Colonic mucosa (tissue), 4 donors: ENCODE measurements around the gene XRRA1. TPM values are rescaled to one million over a fixed set of nuclear protein-coding genes. Genes with fewer than 3 reads are reported as not detected.

Experiments
- DNase-seq: peaks from one replicate; pipeline ENCODE4 v3.0.0-alpha.2; 2020
- H3K27ac ChIP-seq: fragments of 200-600 bp; one replicate; pipeline ENCODE4 v1.8.0; 2021
- H3K27me3 ChIP-seq: fragments of 200-600 bp; one replicate; pipeline ENCODE4 v1.8.0; 2021
- H3K36me3 ChIP-seq: fragments of 200-600 bp; one replicate; pipeline ENCODE4 v1.8.0; 2021
- H3K4me1 ChIP-seq: fragments of 200-600 bp; one replicate; pipeline ENCODE4 v1.8.0; 2021; ENCODE audit warnings: mild to moderate bottlenecking
- H3K4me3 ChIP-seq: fragments of 200-600 bp; one replicate; pipeline ENCODE4 v1.8.0; 2021
- H3K9ac ChIP-seq, 2 donors: one replicate each; pipeline ENCODE4 v1.7.0; 2013; ENCODE audit warnings: control low read depth in 2 of 2, low read depth in 2 of 2, low read length in 2 of 2
- H3K9me3 ChIP-seq: fragments of 200-600 bp; one replicate; pipeline ENCODE4 v1.8.0; 2021
- CTCF ChIP-seq: fragments of 200-600 bp; IDR thresholded peaks from one replicate; pipeline ENCODE4 v1.8.0; 2022; ENCODE audit warnings: antibody characterized with exemption, mild to moderate bottlenecking
- intact Hi-C: fragments of 100-400 bp; cut with DNase I; formaldehyde crosslinking; loops from one replicate; pipeline ENCODE4 v1.14.1; 2022
- total RNA-seq, 2 donors: library from RNA; stranded (reverse); fragmentation: NEBNext Ultra II Directional in 1 of 2; extraction: Animal tissue kit (Norgen Biotek cat#: 25700) in 1 of 2; gene quantifications; one replicate each; pipeline ENCODE4 v1.2.1, GENCODE V29; 2021
- donor health status: healthy.
- donor health status: DM: no; HTN: no; CAD: no.
- donor health status: DM: no; HTN: no; CAD: no.

The XRRA1 gene
- total RNA-seq, 2 donors from 2014 or later = 5.1 to 6.6 TPM

GRCh38 chr11:74950374-74950969, 1.6 kb upstream of the XRRA1 start:
- H3K4me3 ChIP-seq = peak overlapping the region; percentile 61
- intact Hi-C loops = no loop called here
- no peaks in the 10 kb centered on the region for H3K9me3 ChIP-seq
- H3K27me3 ChIP-seq = no peaks in the 10 kb centered on the region
- TF ChIP-seq CTCF = no peak
- H3K36me3 ChIP-seq = no peaks in the 10 kb centered on the region
- no peaks in the 10 kb centered on the region for H3K4me1 ChIP-seq
- H3K27ac ChIP-seq = no peak overlapping the region
- H3K9ac ChIP-seq = peak overlapping the region in 1 of 2 donors; percentile 96
- no peak for DNase-seq

GRCh38 chr11:74949753-74950137, 854 bp upstream of the XRRA1 start:
- Histone ChIP-seq H3K4me3 (peak overlapping the region; percentile 61), H3K4me1 (no peaks in the 10 kb centered on the region), H3K27me3 (no peaks in the 10 kb centered on the region), H3K36me3 (no peaks in the 10 kb centered on the region), H3K9ac (peak overlapping the region; percentile 96 to 98), H3K27ac (peak overlapping the region; percentile 54), H3K9me3 (no peaks in the 10 kb centered on the region)
- DNase-seq = no peak
- intact Hi-C loops = no loop called here
- no peak for TF ChIP-seq CTCF

- no peak for DNase-seq
- Histone ChIP-seq H3K9me3 (no peaks in the 10 kb centered on the region), H3K4me3 (peak overlapping the region; percentile 61), H3K27ac (peak overlapping the region; percentile 54), H3K9ac (peak overlapping the region; percentile 96 to 98), H3K36me3 (no peaks in the 10 kb centered on the region), H3K4me1 (no peaks in the 10 kb centered on the region), H3K27me3 (no peaks in the 10 kb centered on the region)
- no peak for TF ChIP-seq CTCF
- intact Hi-C loops = no loop called here
Observed at GRCh38 chr11:74948546-74948897, 369 bp downstream of the XRRA1 start.

- Histone ChIP-seq H3K4me3 (no peak overlapping the region), H3K9ac (no peak overlapping the region)
Observed at GRCh38 chr11:74942073-74942759, 6.7 kb downstream of the XRRA1 start.

GRCh38 chr11:74941492-74941891, 7.4 kb downstream of the XRRA1 start:
- intact Hi-C loops = no loop called here
- TF ChIP-seq CTCF = no peak
- Histone ChIP-seq H3K4me1 (no peaks in the 10 kb centered on the region), H3K27ac (no peak overlapping the region), H3K9me3 (no peaks in the 10 kb centered on the region), H3K27me3 (no peaks in the 10 kb centered on the region), H3K9ac (no peak overlapping the region), H3K4me3 (no peak overlapping the region), H3K36me3 (no peaks in the 10 kb centered on the region)
- DNase-seq = no peak

More at GRCh38 chr11:74942073-74942759, 6.7 kb downstream of the XRRA1 start:
- intact Hi-C loops = no loop called here
- no peaks in the 10 kb centered on the region for H3K9me3 ChIP-seq
- no peak for DNase-seq
- H3K27ac ChIP-seq = no peak overlapping the region
- no peaks in the 10 kb centered on the region for H3K36me3 ChIP-seq
- H3K27me3 ChIP-seq = no peaks in the 10 kb centered on the region
- no peak for TF ChIP-seq CTCF
- no peaks in the 10 kb centered on the region for H3K4me1 ChIP-seq
